ENCODE data around the gene UBE3B. TPM values are rescaled to one million over a fixed set of nuclear protein-coding genes. Genes with fewer than 3 reads are reported as not detected.

The UBE3B gene
- total RNA-seq, 1 donor from 2014 or later: 41.4 TPM

- H3K27ac Mint-ChIP-seq: no peak overlapping the region
These were observed 89.0 kb downstream of the UBE3B start for GRCh38 chr12:109566424-109566823.

GRCh38 chr12:109567296-109567695, 89.9 kb downstream of the UBE3B start:
- DNase-seq (ENCODE audit: low spot score in 2 of 2, unreplicated experiment in 2 of 2): no peak

More at GRCh38 chr12:109566424-109566823, 89.0 kb downstream of the UBE3B start:
- no peak for TF ChIP-seq CTCF (IDR thresholded peaks at IDR 0.05; ENCODE audit: unreplicated experiment)
- no peak overlapping the region for H3K4me3 Mint-ChIP-seq
- H3K27me3 Mint-ChIP-seq (ENCODE audit: low read depth): no peaks in the 10 kb centered on the region
- DNase-seq (ENCODE audit: low spot score in 2 of 2, unreplicated experiment in 2 of 2): no peak
- H3K9me3 Mint-ChIP-seq: no peaks in the 10 kb centered on the region
- peaks cover 12% of the 10 kb centered on the region for H3K36me3 Mint-ChIP-seq
- H3K4me1 Mint-ChIP-seq: no peaks in the 10 kb centered on the region

GRCh38 chr12:109567967-109568366, 90.5 kb downstream of the UBE3B start:
- no peaks in the 10 kb centered on the region for H3K9me3 Mint-ChIP-seq
- no peaks in the 10 kb centered on the region for H3K27me3 Mint-ChIP-seq (ENCODE audit: low read depth)
- DNase-seq (ENCODE audit: low spot score in 2 of 2, unreplicated experiment in 2 of 2): no peak
- H3K36me3 Mint-ChIP-seq: peaks cover 2% of the 10 kb centered on the region
- no peak overlapping the region for H3K4me3 Mint-ChIP-seq
- no peak for TF ChIP-seq CTCF (IDR thresholded peaks at IDR 0.05; ENCODE audit: unreplicated experiment)
- H3K4me1 Mint-ChIP-seq: peaks cover 6% of the 10 kb centered on the region
- H3K27ac Mint-ChIP-seq: no peak overlapping the region

More at GRCh38 chr12:109567296-109567695, 89.9 kb downstream of the UBE3B start:
- H3K36me3 Mint-ChIP-seq: peaks cover 5% of the 10 kb centered on the region
- H3K9me3 Mint-ChIP-seq: no peaks in the 10 kb centered on the region
- no peak for TF ChIP-seq CTCF (IDR thresholded peaks at IDR 0.05; ENCODE audit: unreplicated experiment)
- H3K4me3 Mint-ChIP-seq: no peak overlapping the region
- no peaks in the 10 kb centered on the region for H3K4me1 Mint-ChIP-seq
- H3K27me3 Mint-ChIP-seq (ENCODE audit: low read depth): no peaks in the 10 kb centered on the region
- no peak overlapping the region for H3K27ac Mint-ChIP-seq

- H3K27ac Mint-ChIP-seq: no peak overlapping the region
- peaks cover 2% of the 10 kb centered on the region for H3K36me3 Mint-ChIP-seq
- no peak for TF ChIP-seq CTCF (IDR thresholded peaks at IDR 0.05; ENCODE audit: unreplicated experiment)
- H3K4me3 Mint-ChIP-seq: no peak overlapping the region
- no peaks in the 10 kb centered on the region for H3K9me3 Mint-ChIP-seq
- no peak for DNase-seq (ENCODE audit: low spot score in 2 of 2, unreplicated experiment in 2 of 2)
- peaks cover 9% of the 10 kb centered on the region for H3K4me1 Mint-ChIP-seq
- H3K27me3 Mint-ChIP-seq (ENCODE audit: low read depth): no peaks in the 10 kb centered on the region
These were observed 91.1 kb downstream of the UBE3B start for GRCh38 chr12:109568486-109568885.

- no peak for TF ChIP-seq CTCF (IDR thresholded peaks at IDR 0.05; ENCODE audit: unreplicated experiment)
- no peak for DNase-seq (ENCODE audit: low spot score in 2 of 2, unreplicated experiment in 2 of 2)
- peak overlapping the region; percentile 13 for H3K4me3 Mint-ChIP-seq
- H3K27ac Mint-ChIP-seq: no peak overlapping the region
- peaks cover 4% of the 10 kb centered on the region for H3K36me3 Mint-ChIP-seq
- peaks cover 20% of the 10 kb centered on the region for H3K4me1 Mint-ChIP-seq
- H3K27me3 Mint-ChIP-seq (ENCODE audit: low read depth): no peaks in the 10 kb centered on the region
- no peaks in the 10 kb centered on the region for H3K9me3 Mint-ChIP-seq
These were observed 94.5 kb downstream of the UBE3B start for GRCh38 chr12:109571773-109572505.

Measured in mesothelial cell of epicardium (in vitro differentiated cells).